CD4-positive, alpha-beta T cell (primary cell): ENCODE results near the gene DCDC1. TPM values are rescaled to one million over a fixed set of nuclear protein-coding genes. Genes with fewer than 3 reads are reported as not detected.

ENCODE experiments used
- ATAC-seq: fragments of 200-7000 bp; cut with Tn5 transposase; one replicate; pipeline ENCODE4 v1.10.0; 2022; ENCODE audit warnings: mild to moderate bottlenecking; ENCODE audit not compliant: poor library complexity
- CTCF ChIA-PET: fragments of 350-600 bp; sonication (Branson Sonifier 250); formaldehyde crosslinking; loops from one replicate; lab custom pipeline; 2021; ENCODE audit warnings: antibody characterized with exemption, inconsistent platforms; lab: Charles Lee
- POLR2A ChIA-PET: fragments of 350-600 bp; sonication (Branson Sonifier 250); formaldehyde crosslinking; loops from one replicate; lab custom pipeline; 2021; ENCODE audit warnings: antibody characterized with exemption, inconsistent platforms; lab: Charles Lee
- DNase-seq, 14 experiments: peaks; one replicate each; pipeline ENCODE4 v3.0.0-alpha.2; 2013 to 2020; ENCODE audit warnings: mixed read lengths in 2 of 14
- H3K27ac ChIP-seq, 2 donors: one replicate each; pipeline versions ENCODE4 v1.5.1 to v1.7.0; 2013; ENCODE audit warnings: low read length in 2 of 2, low read depth in 1 of 2, mild to moderate bottlenecking in 1 of 2
- H3K27me3 ChIP-seq, 2 experiments: 1 replicate in 1 of 2; 2 replicates in 1 of 2; pipeline versions ENCODE4 v1.6.1 to v1.7.0; 2013; ENCODE audit warnings: low read length in 2 of 2, control low read depth in 1 of 2, mild to moderate bottlenecking in 1 of 2, moderate library complexity in 1 of 2; ENCODE audit not compliant: insufficient read depth in 2 of 2, control insufficient read depth in 1 of 2
- H3K36me3 ChIP-seq: one replicate; pipeline ENCODE4 v1.6.1; 2013; ENCODE audit warnings: low read length, control low read depth; ENCODE audit not compliant: insufficient read depth
- H3K4me1 ChIP-seq: one replicate; pipeline ENCODE4 v1.6.1; 2013; ENCODE audit warnings: low read length, control low read depth; ENCODE audit not compliant: insufficient read depth
- H3K4me3 ChIP-seq: one replicate; pipeline ENCODE4 v1.5.1; 2013; ENCODE audit warnings: mild to moderate bottlenecking, low read length, moderate library complexity
- H3K9me3 ChIP-seq, 2 experiments: 1 replicate in 1 of 2; 2 replicates in 1 of 2; pipeline versions ENCODE4 v1.6.1 to v1.7.0; 2013; ENCODE audit warnings: low read length in 2 of 2, mild to moderate bottlenecking in 2 of 2, control low read depth in 1 of 2, moderate library complexity in 1 of 2; ENCODE audit not compliant: control insufficient read depth in 1 of 2, insufficient read depth in 1 of 2
- H3K27ac Mint-ChIP-seq: one replicate; pipeline ENCODE4 v1.8.0; 2020; ENCODE audit warnings: mixed read lengths
- H3K27me3 Mint-ChIP-seq: one replicate; pipeline ENCODE4 v1.8.0; 2021; ENCODE audit warnings: mixed read lengths
- H3K36me3 Mint-ChIP-seq: one replicate; pipeline ENCODE4 v1.8.0; 2021; ENCODE audit warnings: low read depth, mixed read lengths
- H3K4me1 Mint-ChIP-seq: one replicate; pipeline ENCODE4 v1.8.0; 2021; ENCODE audit warnings: low read depth, mixed read lengths
- H3K4me3 Mint-ChIP-seq: one replicate; pipeline ENCODE4 v1.8.0; 2020; ENCODE audit warnings: mild to moderate bottlenecking, mixed read lengths
- H3K9me3 Mint-ChIP-seq: one replicate; pipeline ENCODE4 v1.8.0; 2020; ENCODE audit warnings: mixed read lengths
- intact Hi-C, 2 experiments: fragments of 100-400 bp; cut with DNase I in 1 of 2; cut with micrococcal nuclease in 1 of 2; formaldehyde crosslinking; loops; one replicate each; pipeline versions ENCODE4 v1.15.1 to v1.9.0; 2023 to 2025; cut with DNase I, micrococcal nuclease
- total RNA-seq, 174 experiments: library from RNA in 2 of 174; stranded (reverse) in 2 of 174; gene quantifications; one replicate each; pipeline ENCODE4 v1.2.3 and lab custom pipeline; 2021 to 2026
- TF ChIP-seq, protein P1 (sequence below): fragments of 200-600 bp; IDR thresholded peaks from one replicate; pipeline ENCODE4 v1.8.0; 2022; ENCODE audit warnings: antibody characterized with exemption, mild to moderate bottlenecking

DCDC1 gene
- total RNA-seq, 2 experiments from 2014 or later: 0.11 TPM; not detected in 1

GRCh38 chr11:30991376-30991775, 378.2 kb downstream of the DCDC1 start:
- H3K27ac ChIP-seq: no peak overlapping the region
- no peaks in the 10 kb centered on the region for H3K4me1 ChIP-seq
- no peak overlapping the region for H3K4me3 ChIP-seq
- Mint-ChIP-seq H3K36me3 (no peaks in the 10 kb centered on the region), H3K4me3 (no peak overlapping the region), H3K4me1 (no peaks in the 10 kb centered on the region), H3K27ac (no peak overlapping the region), H3K27me3 (peaks cover 4% of the 10 kb centered on the region), H3K9me3 (peaks cover 3% of the 10 kb centered on the region)
- no peak for DNase-seq
- CTCF ChIA-PET: no interaction called here
- H3K27me3 ChIP-seq: no peaks in the 10 kb centered on the region
- TF ChIP-seq, protein P1, sequence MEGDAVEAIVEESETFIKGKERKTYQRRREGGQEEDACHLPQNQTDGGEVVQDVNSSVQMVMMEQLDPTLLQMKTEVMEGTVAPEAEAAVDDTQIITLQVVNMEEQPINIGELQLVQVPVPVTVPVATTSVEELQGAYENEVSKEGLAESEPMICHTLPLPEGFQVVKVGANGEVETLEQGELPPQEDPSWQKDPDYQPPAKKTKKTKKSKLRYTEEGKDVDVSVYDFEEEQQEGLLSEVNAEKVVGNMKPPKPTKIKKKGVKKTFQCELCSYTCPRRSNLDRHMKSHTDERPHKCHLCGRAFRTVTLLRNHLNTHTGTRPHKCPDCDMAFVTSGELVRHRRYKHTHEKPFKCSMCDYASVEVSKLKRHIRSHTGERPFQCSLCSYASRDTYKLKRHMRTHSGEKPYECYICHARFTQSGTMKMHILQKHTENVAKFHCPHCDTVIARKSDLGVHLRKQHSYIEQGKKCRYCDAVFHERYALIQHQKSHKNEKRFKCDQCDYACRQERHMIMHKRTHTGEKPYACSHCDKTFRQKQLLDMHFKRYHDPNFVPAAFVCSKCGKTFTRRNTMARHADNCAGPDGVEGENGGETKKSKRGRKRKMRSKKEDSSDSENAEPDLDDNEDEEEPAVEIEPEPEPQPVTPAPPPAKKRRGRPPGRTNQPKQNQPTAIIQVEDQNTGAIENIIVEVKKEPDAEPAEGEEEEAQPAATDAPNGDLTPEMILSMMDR: no peak
- POLR2A ChIA-PET: no interaction called here
- peaks cover 0 to under 1% of the 10 kb centered on the region in 2 experiments for H3K9me3 ChIP-seq
- no peak for ATAC-seq
- intact Hi-C loops: no loop called here
- H3K36me3 ChIP-seq: no peaks in the 10 kb centered on the region

DNA sequence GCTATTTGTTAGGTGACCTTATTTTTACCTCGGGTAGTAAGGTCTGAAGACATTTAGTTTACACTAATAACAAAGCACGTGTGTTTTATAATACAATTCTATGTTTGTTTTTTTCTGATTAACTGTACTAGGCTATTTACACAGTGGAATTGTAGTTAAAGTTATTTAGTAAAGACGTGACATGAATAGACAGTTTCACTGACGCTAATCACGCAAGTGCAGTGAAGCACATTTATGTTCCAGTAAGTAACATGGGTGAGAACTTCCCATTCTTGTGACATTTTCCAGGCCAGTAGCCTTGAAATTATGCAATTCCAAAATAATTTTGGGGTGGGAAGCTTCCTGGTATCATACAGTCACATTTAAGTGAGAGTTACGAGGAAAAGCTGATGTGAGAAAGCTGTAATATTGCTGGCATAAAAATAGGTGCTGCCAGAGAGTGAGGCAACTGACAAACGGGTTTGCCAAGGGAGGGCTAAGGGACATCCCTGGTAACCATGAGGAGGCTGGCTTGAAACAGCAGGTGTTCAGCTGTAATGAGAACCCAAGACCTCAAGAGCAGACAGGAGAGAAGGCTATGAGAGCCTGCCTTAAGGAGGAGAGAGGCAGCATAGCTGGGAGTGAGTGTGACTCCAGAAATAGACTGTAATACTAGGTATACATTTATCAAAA, 378.8 kb downstream of the DCDC1 start:
- no peaks in the 10 kb centered on the region for H3K36me3 Mint-ChIP-seq
- intact Hi-C loops: no loop called here
- peaks cover 4% of the 10 kb centered on the region for H3K27me3 Mint-ChIP-seq
- peaks cover 3% of the 10 kb centered on the region for H3K9me3 Mint-ChIP-seq
- no peak overlapping the region for H3K27ac Mint-ChIP-seq
- CTCF ChIA-PET: no interaction called here
- TF ChIP-seq, protein P1: no peak
- no peaks in the 10 kb centered on the region for H3K27me3 ChIP-seq
- no peak overlapping the region for H3K4me3 Mint-ChIP-seq
- H3K4me3 ChIP-seq: no peak overlapping the region
- H3K9me3 ChIP-seq: peaks cover 0 to 4% of the 10 kb centered on the region in 2 experiments
- ATAC-seq: no peak
- no peak for DNase-seq
- H3K4me1 ChIP-seq: no peaks in the 10 kb centered on the region
- no peak overlapping the region for H3K27ac ChIP-seq
- H3K4me1 Mint-ChIP-seq: no peaks in the 10 kb centered on the region
- POLR2A ChIA-PET: no interaction called here
- H3K36me3 ChIP-seq: no peaks in the 10 kb centered on the region

- ChIA-PET POLR2A (no interaction called here), CTCF (no interaction called here)
- DNase-seq (no peak), ATAC-seq (no peak)
- Histone ChIP-seq H3K4me3 (no peak overlapping the region), H3K27me3 (no peaks in the 10 kb centered on the region), H3K4me1 (no peaks in the 10 kb centered on the region), H3K36me3 (no peaks in the 10 kb centered on the region), H3K27ac (no peak overlapping the region), H3K9me3 (peaks cover 0 to 4% of the 10 kb centered on the region in 2 experiments)
- no peaks in the 10 kb centered on the region for H3K27me3 Mint-ChIP-seq
- no peak overlapping the region for H3K27ac Mint-ChIP-seq
- H3K36me3 Mint-ChIP-seq: no peaks in the 10 kb centered on the region
- no peaks in the 10 kb centered on the region for H3K4me1 Mint-ChIP-seq
- TF ChIP-seq, protein P1: no peak
- intact Hi-C loops: no loop called here
- H3K4me3 Mint-ChIP-seq: no peak overlapping the region
- no peaks in the 10 kb centered on the region for H3K9me3 Mint-ChIP-seq
Measured at GRCh38 chr11:30987819-30988218, 381.7 kb downstream of the DCDC1 start.
